KOPT-K1 (cell line): ENCODE measurements around the gene ASPSCR1.

ENCODE experiments used
- H3K27ac ChIP-seq: fragments of 200-600 bp; sonication (generic); 2 replicates; pipeline ENCODE4 v1.5.1; 2016; ENCODE audit warnings: antibody characterized with exemption, mild to moderate bottlenecking, low read depth, low read length; ENCODE audit not compliant: poor library complexity, severe bottlenecking
- H3K36me3 ChIP-seq: fragments of 200-600 bp; sonication (generic); 2 replicates; pipeline ENCODE4 v1.5.1; 2017; ENCODE audit warnings: antibody characterized with exemption, mild to moderate bottlenecking, low read length, moderate library complexity; ENCODE audit not compliant: insufficient read depth
- H3K9me3 ChIP-seq: fragments of 200-600 bp; sonication (generic); 2 replicates; pipeline ENCODE4 v1.5.1; 2017; ENCODE audit warnings: antibody characterized with exemption, low read length, mild to moderate bottlenecking; ENCODE audit not compliant: insufficient read depth, poor library complexity, severe bottlenecking

The ASPSCR1 gene

DNA sequence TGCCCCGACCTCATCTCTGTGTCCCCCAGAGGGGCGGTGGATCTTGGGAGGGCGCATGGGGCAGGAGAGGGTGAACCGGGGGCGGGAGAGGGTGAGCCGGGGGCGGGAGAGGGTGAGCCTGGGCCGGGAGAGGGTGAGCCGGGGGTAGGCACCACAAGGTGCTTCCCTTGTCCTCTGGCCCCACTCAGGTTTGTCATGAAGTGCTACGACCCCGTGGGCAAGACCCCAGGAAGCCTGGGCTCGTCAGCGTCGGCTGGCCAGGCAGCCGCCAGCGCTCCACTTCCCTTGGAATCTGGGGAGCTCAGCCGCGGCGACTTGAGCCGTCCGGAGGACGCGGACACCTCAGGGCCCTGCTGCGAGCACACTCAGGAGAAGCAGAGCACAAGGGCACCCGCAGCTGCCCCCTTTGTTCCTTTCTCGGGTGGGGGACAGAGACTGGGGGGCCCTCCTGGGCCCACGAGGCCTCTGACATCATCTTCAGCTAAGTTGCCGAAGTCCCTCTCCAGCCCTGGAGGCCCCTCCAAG, 18.9 kb downstream of the ASPSCR1 start:
- no peaks in the 10 kb centered on the region for H3K9me3 ChIP-seq
- no peak overlapping the region for H3K27ac ChIP-seq
- H3K36me3 ChIP-seq, result no peaks in the 10 kb centered on the region

DNA sequence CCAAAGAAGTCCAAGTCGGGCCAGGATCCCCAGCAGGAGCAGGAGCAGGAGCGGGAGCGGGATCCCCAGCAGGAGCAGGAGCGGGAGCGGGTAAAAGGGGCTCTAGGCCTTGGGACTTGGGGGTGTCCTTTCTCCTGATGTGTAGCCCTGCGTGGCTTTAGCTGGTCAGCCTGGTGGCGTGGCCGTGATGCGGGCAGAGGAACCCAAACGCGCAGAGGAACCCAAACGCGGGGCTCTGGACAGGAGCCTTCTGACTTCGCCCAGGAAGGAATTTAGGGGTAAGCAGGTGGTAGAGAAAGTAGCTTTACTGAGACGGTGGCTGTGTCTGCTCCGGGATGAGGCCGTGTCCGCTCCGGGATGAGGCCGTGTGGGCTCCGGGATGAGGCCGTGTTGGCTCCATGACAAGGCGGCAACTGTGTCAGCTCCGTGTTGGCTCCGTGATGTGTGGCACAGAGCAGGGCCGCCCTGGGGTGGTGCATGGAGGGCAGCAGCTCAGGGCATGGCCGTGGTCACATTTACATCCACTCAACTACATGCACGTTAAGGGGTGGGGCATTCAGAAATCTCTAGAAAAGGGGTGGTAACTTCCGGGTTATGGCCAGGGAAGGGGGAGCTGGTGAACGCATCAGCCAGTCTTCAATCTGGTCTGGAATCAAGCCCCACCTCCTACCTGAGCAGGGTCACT, 19.5 kb downstream of the ASPSCR1 start:
- H3K36me3 ChIP-seq, result no peaks in the 10 kb centered on the region
- no peaks in the 10 kb centered on the region for H3K9me3 ChIP-seq
- H3K27ac ChIP-seq, result no peak overlapping the region

DNA sequence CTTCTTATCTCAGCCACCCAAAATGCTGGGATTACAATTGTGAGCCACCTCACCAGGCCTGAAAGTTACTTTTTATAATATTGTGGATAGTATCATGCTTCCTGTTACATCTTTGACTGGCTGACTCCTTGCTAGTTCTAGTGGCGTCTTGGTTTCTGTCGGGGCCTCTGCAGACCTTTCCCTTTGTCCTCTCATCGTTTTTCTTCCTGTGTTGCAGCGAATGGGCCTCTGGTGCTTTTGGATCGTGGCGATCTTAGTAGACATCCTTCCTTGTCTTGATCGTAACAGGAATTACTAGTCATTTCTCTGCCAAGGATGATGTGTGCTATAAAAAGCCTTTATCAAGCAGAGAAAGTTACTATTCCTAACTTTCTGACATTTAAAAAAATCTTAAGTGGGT, 20.8 kb downstream of the ASPSCR1 start:
- Histone ChIP-seq H3K36me3 (no peaks in the 10 kb centered on the region), H3K9me3 (no peaks in the 10 kb centered on the region), H3K27ac (no peak overlapping the region)

DNA sequence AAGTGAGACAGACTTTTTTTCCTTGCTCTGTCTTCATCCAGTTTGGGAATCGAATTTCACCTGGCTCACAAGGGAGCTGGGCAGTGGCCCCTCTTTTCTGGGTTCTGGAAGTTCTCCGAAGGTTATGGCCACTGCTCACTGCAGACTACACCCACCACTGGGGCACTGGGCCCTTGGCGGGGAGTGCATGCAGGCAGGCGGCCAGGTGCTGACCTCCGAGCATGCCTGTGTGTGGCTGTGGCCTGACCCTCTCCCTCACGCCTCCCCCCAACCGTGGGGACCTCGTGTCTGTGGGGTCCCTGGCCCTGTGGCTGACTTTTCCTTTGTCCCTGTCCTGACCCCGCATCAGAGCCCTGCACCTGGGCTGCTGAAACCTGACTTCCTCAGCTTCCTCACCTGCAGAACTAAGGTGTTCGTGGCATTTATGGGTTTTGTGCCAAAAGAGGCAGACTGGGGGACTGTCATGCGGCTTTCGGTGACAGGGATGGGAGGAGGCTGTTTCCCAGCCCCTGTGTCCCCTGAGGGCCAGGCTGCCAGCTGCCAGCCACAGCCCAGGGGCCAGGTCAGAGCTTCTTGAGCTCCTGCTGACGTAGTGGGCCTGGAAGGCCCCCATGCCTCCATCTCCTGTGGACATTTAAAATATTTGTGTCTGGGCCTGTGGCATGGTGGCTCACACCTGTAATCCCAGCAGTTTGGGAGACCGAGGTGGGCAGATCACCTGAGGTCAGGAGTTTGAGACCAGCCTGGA, 21.4 kb downstream of the ASPSCR1 start:
- Histone ChIP-seq H3K27ac (no peak overlapping the region), H3K36me3 (no peaks in the 10 kb centered on the region), H3K9me3 (no peaks in the 10 kb centered on the region)

DNA sequence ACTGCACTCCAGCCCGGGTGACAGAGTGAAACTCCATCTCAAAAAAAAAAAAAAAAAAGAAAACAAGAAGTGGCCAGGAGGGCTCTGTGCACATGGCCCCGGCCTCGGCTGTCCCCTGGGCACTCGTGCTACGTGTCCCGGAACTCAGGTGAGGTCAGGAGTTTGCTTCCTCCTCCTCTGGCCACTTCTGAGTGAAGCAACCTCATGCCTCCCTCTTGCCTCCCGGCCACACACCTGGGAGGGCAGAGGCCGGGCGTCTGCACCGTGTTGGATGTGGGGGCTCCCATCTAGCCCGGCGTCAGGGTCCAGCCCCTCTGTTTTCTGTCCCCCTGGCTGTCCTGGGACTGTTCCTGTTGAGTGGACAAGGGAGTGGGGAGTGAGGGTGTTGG, 22.2 kb downstream of the ASPSCR1 start:
- Histone ChIP-seq H3K9me3 (no peaks in the 10 kb centered on the region), H3K27ac (no peak overlapping the region), H3K36me3 (no peaks in the 10 kb centered on the region)

DNA sequence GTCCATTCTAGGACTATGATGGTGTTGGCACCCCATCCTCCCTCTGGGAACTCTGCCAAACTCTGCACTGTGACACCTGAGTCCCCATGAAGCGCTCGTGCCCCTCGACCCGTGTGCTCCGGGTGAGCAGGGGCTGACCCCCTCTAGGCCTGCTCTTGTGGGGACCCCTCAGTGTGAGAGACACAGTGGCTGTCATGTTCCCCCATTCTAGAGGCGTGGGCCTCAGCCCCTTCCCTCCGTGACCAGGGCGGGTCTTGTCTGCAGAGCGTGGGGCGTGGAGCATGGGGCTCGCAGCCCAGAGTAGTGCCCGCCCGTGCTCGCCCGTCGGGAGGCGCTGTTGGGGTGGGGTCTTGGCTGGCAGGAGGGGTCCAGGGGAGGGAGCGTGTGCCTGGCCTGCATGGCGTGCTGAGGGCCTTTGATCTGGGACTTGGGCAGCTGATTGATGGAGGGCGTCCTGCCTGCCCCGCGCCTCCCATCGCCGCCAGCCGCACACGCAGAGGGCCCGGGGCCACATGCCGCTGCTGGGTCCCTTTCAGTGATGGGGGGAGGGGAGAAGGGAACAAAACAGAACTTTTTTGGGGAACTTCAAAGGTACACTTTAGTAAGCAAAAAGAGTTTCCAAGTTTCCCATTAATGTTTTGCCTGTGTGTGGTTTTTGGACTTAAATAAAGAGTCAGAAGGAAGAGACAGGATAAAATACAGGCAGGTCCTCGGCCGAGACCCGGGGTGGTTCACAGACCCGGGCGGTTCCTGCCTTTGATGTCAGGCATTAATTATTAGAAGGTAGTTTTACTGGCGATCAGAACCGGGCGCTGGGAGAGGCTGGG, 22.8 kb downstream of the ASPSCR1 start:
- no peaks in the 10 kb centered on the region for H3K36me3 ChIP-seq
- H3K27ac ChIP-seq, result no peak overlapping the region
- no peaks in the 10 kb centered on the region for H3K9me3 ChIP-seq

DNA sequence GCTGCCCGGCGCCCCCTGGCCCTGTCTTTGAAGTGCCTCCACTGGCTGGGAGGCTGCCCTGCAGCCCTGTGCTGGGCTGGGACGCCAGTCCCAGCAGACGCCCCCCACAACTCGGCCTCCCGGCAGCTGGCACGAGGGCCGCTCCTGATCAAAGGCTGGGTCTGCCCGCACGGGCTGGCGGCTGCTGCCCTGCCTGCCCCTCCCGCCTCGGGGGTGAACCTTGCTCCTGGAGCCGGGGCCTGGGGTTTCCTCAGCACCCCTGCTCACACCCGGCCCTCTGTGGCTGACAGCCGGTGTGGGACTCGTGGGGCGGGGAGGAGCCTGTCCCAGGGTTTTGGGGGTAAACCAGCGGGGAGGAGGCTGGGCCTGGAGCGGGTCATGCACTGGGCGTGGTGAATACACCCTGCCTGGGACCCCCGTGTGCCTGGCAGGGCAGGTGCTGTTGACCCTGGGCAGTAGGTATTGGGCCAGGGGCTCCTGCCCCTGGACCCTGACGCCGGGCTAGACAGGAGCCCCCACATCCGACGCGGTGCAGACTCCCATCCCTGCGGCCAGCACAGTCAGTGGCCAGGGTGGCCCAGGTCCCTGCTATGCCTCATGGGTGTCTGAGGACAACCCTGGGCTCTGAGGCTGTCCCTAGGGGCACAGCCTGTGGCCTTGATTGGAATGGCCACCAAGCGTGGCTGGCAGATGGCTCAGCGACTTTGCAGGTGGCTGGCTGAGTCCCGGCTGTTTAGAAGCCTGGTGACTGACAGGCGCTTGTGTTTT, 23.6 kb downstream of the ASPSCR1 start:
- no peak overlapping the region for H3K27ac ChIP-seq
- H3K9me3 ChIP-seq, result no peaks in the 10 kb centered on the region
- no peaks in the 10 kb centered on the region for H3K36me3 ChIP-seq

DNA sequence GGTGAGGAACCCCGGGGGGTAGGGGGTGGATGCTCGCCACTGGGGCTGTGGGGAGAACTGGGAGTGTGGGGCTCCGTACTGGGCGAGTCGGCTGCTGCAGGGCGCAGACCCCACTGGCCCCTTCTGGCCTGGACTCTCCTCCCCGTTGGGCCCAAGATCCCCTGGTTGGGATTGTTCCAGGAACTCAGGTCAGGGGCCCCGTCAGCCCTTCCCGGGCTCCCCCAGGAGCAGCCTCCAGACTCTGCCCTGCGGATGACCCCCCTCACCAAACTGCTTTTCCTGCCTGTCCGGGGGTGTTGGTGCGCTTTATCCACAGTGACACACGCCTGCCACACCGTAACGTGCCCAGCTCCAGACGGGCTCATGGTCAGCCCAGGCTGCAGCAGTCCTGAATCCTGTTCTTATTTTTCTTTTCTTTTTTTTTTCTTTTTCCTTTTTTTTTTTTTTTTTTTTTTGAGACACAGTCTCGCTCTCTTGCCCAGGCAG, 24.2 kb downstream of the ASPSCR1 start:
- Histone ChIP-seq H3K36me3 (no peaks in the 10 kb centered on the region), H3K27ac (no peak overlapping the region)

DNA sequence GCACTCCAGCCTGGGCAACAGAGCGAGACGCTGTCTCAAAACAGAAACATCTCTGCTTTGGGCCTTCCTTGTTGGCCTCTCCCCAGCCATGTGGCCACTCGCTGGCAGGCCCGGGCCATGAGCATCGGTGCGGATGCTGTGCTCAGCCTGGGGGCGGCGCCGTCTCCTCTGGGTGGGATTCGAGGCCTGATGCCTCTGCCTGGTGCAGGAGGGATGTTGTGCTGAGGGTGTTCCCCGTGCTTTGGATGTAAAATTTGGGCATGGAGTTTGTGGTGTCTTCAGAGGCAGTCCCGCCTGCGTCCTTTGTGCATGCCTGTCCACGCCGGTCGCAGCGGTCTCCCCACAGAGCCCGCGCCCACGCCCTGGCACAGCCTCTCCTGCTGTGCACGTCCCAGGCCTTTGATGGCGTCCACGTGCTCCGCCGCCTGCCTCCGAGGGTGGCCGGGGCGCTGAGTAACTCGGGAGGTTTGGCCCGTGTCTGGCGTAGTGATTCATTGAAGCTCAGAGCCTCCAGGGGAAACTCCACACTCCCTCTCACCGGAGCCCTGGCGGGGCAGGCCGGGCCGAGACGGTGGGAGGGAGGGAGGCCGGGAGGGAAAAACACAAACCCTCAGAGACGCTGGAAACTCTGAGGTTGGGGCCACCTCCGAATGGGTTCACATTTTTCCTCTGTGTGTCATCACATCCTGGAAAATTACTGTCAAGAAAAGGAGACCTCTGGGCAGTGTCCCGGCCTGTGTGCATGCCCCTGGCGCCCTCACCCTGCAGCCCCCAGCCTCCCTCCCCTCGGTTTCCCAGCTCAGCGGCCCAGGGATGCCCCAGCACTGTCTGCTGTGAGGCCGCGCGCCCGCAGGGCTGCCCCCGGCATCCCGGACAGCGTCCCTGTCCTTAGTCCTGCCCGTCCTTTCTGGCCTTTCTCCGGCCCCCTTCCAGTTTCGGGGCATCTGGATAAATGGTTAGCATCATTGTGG, 26.3 kb downstream of the ASPSCR1 start:
- H3K9me3 ChIP-seq, result no peaks in the 10 kb centered on the region
- H3K27ac ChIP-seq, result no peak overlapping the region
- H3K36me3 ChIP-seq, result no peaks in the 10 kb centered on the region

More for the DNA sequence above, 24.2 kb downstream of the ASPSCR1 start:
- H3K9me3 ChIP-seq, result no peaks in the 10 kb centered on the region

DNA sequence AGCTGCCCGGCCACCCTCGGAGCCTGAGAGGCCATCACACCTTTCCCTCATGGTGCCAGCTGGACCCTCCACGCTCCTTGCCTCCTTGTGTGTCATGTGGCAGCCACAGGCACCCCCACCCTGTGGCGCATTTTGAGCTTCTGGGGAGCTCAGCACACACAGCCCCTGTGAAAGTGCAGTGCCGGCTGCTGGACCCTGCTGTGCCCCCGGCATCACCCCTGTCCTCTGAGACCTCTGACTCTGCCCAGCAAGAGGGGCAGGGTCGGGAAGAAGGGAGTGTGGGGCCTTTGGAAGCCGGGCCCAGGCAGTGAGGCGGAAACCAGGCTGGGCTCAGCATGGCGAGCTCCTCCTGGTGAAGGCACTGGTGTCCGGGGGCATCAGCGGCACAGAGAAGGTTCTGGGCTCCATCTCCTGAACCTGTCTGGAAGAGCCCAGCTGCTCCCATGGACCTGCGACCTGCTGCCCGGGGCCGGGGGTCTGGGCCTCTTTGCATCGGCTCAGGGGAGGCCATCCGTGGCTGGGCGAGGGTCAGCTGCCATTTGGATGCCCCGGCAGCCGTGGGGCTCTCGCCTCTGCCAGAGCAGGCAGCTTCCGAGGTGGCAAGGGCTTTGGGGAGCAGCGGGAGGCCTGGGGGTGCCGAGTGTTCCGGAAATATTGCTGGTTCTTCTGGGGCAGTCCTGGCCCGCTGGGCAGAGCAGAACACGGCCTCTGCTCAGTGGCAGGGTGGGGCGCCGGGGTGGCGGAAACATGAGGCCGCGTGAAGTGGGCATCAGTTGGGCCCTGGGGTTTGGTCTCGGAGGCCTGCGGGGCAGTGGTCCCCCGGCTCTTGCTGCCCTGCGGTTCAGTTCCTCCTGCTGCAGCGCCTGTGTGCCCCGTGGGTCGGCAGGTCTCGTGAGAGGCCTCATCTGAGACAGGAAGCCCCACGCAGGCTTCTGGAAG, 27.4 kb downstream of the ASPSCR1 start:
- no peaks in the 10 kb centered on the region for H3K9me3 ChIP-seq
- H3K27ac ChIP-seq, result no peak overlapping the region
- H3K36me3 ChIP-seq, result no peaks in the 10 kb centered on the region

DNA sequence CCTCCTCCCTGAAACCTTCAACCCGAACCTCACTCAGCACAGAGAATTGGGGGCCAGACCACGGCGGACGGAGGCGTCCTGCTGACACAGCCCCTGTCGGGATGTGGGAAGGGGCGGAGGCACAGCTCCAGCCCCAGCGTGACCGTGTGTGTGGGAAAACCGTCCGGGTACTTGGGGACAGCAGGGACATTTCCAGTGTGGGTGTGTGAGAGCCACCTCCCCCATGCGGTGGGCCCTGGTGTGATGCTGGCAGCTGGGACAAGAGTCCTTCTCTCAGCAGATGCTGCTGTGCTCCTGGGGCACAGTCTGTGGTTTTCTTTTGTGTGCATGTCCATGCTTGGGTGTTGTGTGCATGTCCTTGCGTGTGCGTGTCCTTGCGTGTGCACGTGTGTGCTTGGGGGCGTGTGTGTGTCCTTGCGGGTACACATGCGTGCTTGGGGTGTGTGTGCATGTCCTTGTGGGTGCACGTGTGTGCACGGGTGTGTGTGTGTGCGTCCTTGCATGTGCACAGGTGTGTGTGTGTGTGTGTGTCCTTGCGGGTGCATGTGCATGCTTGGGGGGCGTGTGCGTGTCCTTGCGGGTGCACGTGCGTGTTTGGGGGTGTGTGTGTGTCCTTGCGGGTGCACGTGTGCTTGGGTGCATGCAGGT, 28.4 kb downstream of the ASPSCR1 start:
- Histone ChIP-seq H3K9me3 (no peaks in the 10 kb centered on the region), H3K27ac (no peak overlapping the region), H3K36me3 (no peaks in the 10 kb centered on the region)

DNA sequence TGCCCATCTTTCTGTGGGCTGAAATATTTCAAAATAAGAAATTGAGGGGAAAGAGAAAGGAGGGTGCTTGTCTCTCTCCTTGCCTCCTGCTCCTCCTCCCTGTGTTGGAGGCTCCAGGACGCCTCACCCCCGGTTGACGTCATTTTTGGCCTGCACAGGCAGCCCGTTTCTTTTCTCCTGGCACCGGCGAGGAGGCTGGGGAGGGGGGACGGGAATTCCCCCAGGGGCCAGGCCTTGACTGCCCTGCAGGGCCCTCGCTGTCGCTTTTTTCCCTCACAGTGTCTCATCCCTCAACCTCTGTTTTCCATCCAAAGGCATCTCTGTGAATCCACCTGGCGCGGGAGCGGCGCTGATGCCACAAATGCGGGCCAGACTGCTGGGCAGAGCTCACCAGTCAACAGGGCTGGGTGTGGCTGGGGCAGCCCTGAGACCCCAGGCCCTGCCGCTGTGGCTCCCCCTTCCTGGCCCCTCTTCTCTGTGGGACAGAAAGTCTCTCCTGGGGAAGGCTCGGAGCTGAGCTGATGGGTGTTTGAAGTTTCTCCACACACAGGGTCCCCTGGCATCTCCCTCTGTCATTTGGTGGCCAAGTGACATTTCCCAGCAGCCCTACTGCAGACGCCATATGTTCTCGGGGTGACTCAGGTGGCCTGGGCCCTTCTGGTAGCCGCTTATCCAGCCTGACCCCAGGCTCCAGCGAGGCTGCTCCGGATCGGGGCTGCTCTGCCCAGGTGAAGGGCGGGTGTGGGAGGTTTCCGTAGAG, 29.2 kb downstream of the ASPSCR1 start:
- Histone ChIP-seq H3K27ac (no peak overlapping the region), H3K36me3 (no peaks in the 10 kb centered on the region), H3K9me3 (no peaks in the 10 kb centered on the region)
